Neutrophil (primary cell): Measurements from ENCODE around the gene SPAG9.

Experiments used
- H3K27ac ChIP-seq: fragments of 200-600 bp; sonication (generic); 2 replicates; pipeline ENCODE4 v1.5.1; 2016; ENCODE audit warnings: mild to moderate bottlenecking, moderate library complexity
- H3K27me3 ChIP-seq: fragments of 200-600 bp; sonication (generic); 2 replicates; pipeline ENCODE4 v1.6.0; 2016; ENCODE audit warnings: mild to moderate bottlenecking
- H3K36me3 ChIP-seq: fragments of 200-600 bp; sonication (generic); 2 replicates; pipeline ENCODE4 v1.5.1; 2017
- H3K4me1 ChIP-seq, 2 experiments: fragments of 200-600 bp in 1 of 2; sonication (generic) in 1 of 2; 1 replicate in 1 of 2; 2 replicates in 1 of 2; pipeline versions ENCODE4 v1.5.1 to v1.6.1; 2013 to 2016; ENCODE audit warnings: low read depth in 1 of 2, low read length in 1 of 2, mild to moderate bottlenecking in 1 of 2, moderate library complexity in 1 of 2; ENCODE audit not compliant: control insufficient read depth in 1 of 2, insufficient read depth in 1 of 2
- H3K4me3 ChIP-seq, 2 experiments: fragments of 200-600 bp in 1 of 2; sonication (generic) in 1 of 2; 1 replicate in 1 of 2; 2 replicates in 1 of 2; pipeline ENCODE4 v1.5.1; 2013 to 2016; ENCODE audit warnings: low read depth in 1 of 2, low read length in 1 of 2, mild to moderate bottlenecking in 1 of 2, moderate library complexity in 1 of 2
- H3K9me3 ChIP-seq: fragments of 200-600 bp; sonication (generic); 2 replicates; pipeline ENCODE4 v1.5.1; 2016
- CTCF ChIP-seq: fragments of 200-600 bp; sonication (generic); IDR thresholded peaks from 2 replicates; pipeline ENCODE4 v1.5.1; 2016; ENCODE audit warnings: antibody characterized with exemption

SPAG9 gene

GRCh38 chr17:51165680-51166197 lies 45.1 kb upstream of the SPAG9 start:
- H3K9me3 ChIP-seq = no peaks in the 10 kb centered on the region

GRCh38 chr17:51164911-51165679 lies 44.4 kb upstream of the SPAG9 start:
- H3K27me3 ChIP-seq = no peaks in the 10 kb centered on the region
- peaks cover 11 to 17% of the 10 kb centered on the region in 2 experiments for H3K4me1 ChIP-seq
- peak overlapping the region in 1 of 2 experiments; percentile 70 for H3K4me3 ChIP-seq
- no peaks in the 10 kb centered on the region for H3K36me3 ChIP-seq
- H3K9me3 ChIP-seq = no peaks in the 10 kb centered on the region
- H3K27ac ChIP-seq = peak overlapping the region; percentile 70
- TF ChIP-seq CTCF = no peak

More at GRCh38 chr17:51165680-51166197, 45.1 kb upstream of the SPAG9 start:
- Histone ChIP-seq H3K4me1 (peaks cover 11 to 17% of the 10 kb centered on the region in 2 experiments), H3K4me3 (peak overlapping the region; percentile 70 to 88), H3K27ac (peak overlapping the region; percentile 70), H3K27me3 (no peaks in the 10 kb centered on the region), H3K36me3 (no peaks in the 10 kb centered on the region)
- TF ChIP-seq CTCF = no peak

- Histone ChIP-seq H3K27me3 (no peaks in the 10 kb centered on the region), H3K27ac (no peak overlapping the region)
Measured at GRCh38 chr17:51161541-51161940, 40.9 kb upstream of the SPAG9 start.

GRCh38 chr17:51159604-51160003 lies 38.9 kb upstream of the SPAG9 start:
- Histone ChIP-seq H3K4me1 (peaks cover under 1 to 1% of the 10 kb centered on the region in 2 experiments), H3K27ac (no peak overlapping the region), H3K27me3 (no peaks in the 10 kb centered on the region), H3K36me3 (no peaks in the 10 kb centered on the region), H3K9me3 (no peaks in the 10 kb centered on the region), H3K4me3 (no peak overlapping the region)
- TF ChIP-seq CTCF = no peak

More at GRCh38 chr17:51161541-51161940, 40.9 kb upstream of the SPAG9 start:
- Histone ChIP-seq H3K9me3 (no peaks in the 10 kb centered on the region), H3K36me3 (no peaks in the 10 kb centered on the region), H3K4me1 (peaks cover 6 to 10% of the 10 kb centered on the region in 2 experiments), H3K4me3 (no peak overlapping the region)
- no peak for TF ChIP-seq CTCF

- Histone ChIP-seq H3K9me3 (no peaks in the 10 kb centered on the region), H3K36me3 (no peaks in the 10 kb centered on the region), H3K4me1 (peaks cover 20% of the 10 kb centered on the region in 2 experiments), H3K27ac (no peak overlapping the region), H3K27me3 (no peaks in the 10 kb centered on the region), H3K4me3 (no peak overlapping the region)
- TF ChIP-seq CTCF = no peak
Measured at GRCh38 chr17:51155416-51155815, 34.7 kb upstream of the SPAG9 start.
